HEK293 (cell line): ENCODE data around the gene HAAO.

ENCODE experiments used
- CTCF ChIA-PET: fragments of 350-600 bp; formaldehyde crosslinking; extraction: SDS; loops from one replicate; lab custom pipeline; 2021; ENCODE audit warnings: antibody characterized with exemption; lab: Yijun Ruan, JAX
- POLR2A ChIA-PET: fragments of 300-600 bp; formaldehyde crosslinking; extraction: SDS; loops from one replicate; lab custom pipeline; 2020; ENCODE audit warnings: antibody characterized with exemption, inconsistent platforms; lab: Yijun Ruan, JAX
- H3K27ac ChIP-seq: fragments of 200-500 bp; sonication (Bioruptor generic); 2 replicates; pipeline ENCODE4 v1.5.1; 2014; ENCODE audit warnings: low read depth, low read length, control low read depth, inconsistent platforms; ENCODE audit errors: extremely low read depth
- H3K36me3 ChIP-seq, 2 experiments: fragments of 200-500 bp in 1 of 2; sonication (Bioruptor generic) in 1 of 2; 1 replicate in 1 of 2; 2 replicates in 1 of 2; pipeline ENCODE4 v1.5.1; 2014 to 2017; ENCODE audit warnings: inconsistent platforms in 2 of 2, low read length in 2 of 2; ENCODE audit not compliant: control insufficient read depth in 2 of 2, insufficient read depth in 1 of 2
- H3K4me1 ChIP-seq: fragments of 200-500 bp; sonication (Bioruptor generic); 2 replicates; pipeline ENCODE4 v1.5.1; 2014; ENCODE audit warnings: mild to moderate bottlenecking, low read length, inconsistent platforms; ENCODE audit not compliant: control insufficient read depth, insufficient read depth
- H3K4me3 ChIP-seq: 2 replicates; pipeline ENCODE4 v1.5.1; 2011; ENCODE audit warnings: low read depth, mild to moderate bottlenecking, control low read depth, low read length, moderate library complexity
- H3K9me3 ChIP-seq: fragments of 200-500 bp; sonication (Bioruptor generic); 2 replicates; pipeline ENCODE4 v1.5.1; 2014; ENCODE audit warnings: low read depth, low read length, inconsistent platforms; ENCODE audit not compliant: control insufficient read depth, insufficient read depth
- BCL11A ChIP-seq: fragments of 450-650 bp; formaldehyde crosslinking; IDR thresholded peaks from 2 replicates; pipeline ENCODE4 v1.5.1; 2016; ENCODE audit warnings: low read depth, missing biosample characterization, missing genetic modification characterization
- GFI1B ChIP-seq: fragments of 450-650 bp; formaldehyde crosslinking; IDR thresholded peaks from 2 replicates; pipeline ENCODE4 v1.5.1; 2016; ENCODE audit warnings: missing biosample characterization, missing genetic modification characterization
- KLF1 ChIP-seq: fragments of 450-650 bp; formaldehyde crosslinking; IDR thresholded peaks from 2 replicates; pipeline ENCODE4 v1.5.1; 2016; ENCODE audit warnings: missing biosample characterization, missing genetic modification characterization
- MZF1 ChIP-seq: fragments of 450-650 bp; formaldehyde crosslinking; IDR thresholded peaks from 2 replicates; pipeline ENCODE4 v1.5.1; 2017; ENCODE audit warnings: missing biosample characterization, missing genetic modification characterization, borderline replicate concordance
- SCRT2 ChIP-seq: fragments of 450-650 bp; formaldehyde crosslinking; IDR thresholded peaks from 2 replicates; pipeline ENCODE4 v1.5.1; 2016; ENCODE audit warnings: missing biosample characterization, missing genetic modification characterization
- YY1 ChIP-seq: fragments of 450-650 bp; formaldehyde crosslinking; IDR thresholded peaks from 2 replicates; pipeline ENCODE4 v1.5.1; 2018; ENCODE audit warnings: missing biosample characterization, missing genetic modification characterization
- ZBTB20 ChIP-seq: fragments of 450-650 bp; formaldehyde crosslinking; IDR thresholded peaks from 2 replicates; pipeline ENCODE4 v1.5.1; 2016; ENCODE audit warnings: missing biosample characterization, missing genetic modification characterization
- ZBTB6 ChIP-seq: fragments of 450-650 bp; formaldehyde crosslinking; IDR thresholded peaks from 2 replicates; pipeline ENCODE4 v1.5.1; 2017; ENCODE audit warnings: missing biosample characterization, missing genetic modification characterization
- ZNF157 ChIP-seq: fragments of 450-650 bp; formaldehyde crosslinking; IDR thresholded peaks from 2 replicates; pipeline ENCODE4 v1.5.1; 2016; ENCODE audit warnings: missing biosample characterization, missing genetic modification characterization
- ZNF16 ChIP-seq: fragments of 450-650 bp; formaldehyde crosslinking; IDR thresholded peaks from 2 replicates; pipeline ENCODE4 v1.5.1; 2016; ENCODE audit warnings: low read depth, missing biosample characterization, missing genetic modification characterization
- ZNF18 ChIP-seq: fragments of 450-650 bp; formaldehyde crosslinking; IDR thresholded peaks from 2 replicates; pipeline ENCODE4 v1.5.1; 2016; ENCODE audit warnings: missing biosample characterization, missing genetic modification characterization
- ZNF24 ChIP-seq: fragments of 450-650 bp; formaldehyde crosslinking; IDR thresholded peaks from 2 replicates; pipeline ENCODE4 v1.5.1; 2016; ENCODE audit warnings: missing biosample characterization, missing genetic modification characterization
- ZNF324 ChIP-seq: fragments of 450-650 bp; formaldehyde crosslinking; IDR thresholded peaks from 2 replicates; pipeline ENCODE4 v1.5.1; 2016; ENCODE audit warnings: missing biosample characterization, missing genetic modification characterization
- ZNF335 ChIP-seq: fragments of 450-650 bp; formaldehyde crosslinking; conservative IDR thresholded peaks from 2 replicates; pipeline ENCODE4 v1.5.1; 2016; ENCODE audit warnings: missing biosample characterization, missing genetic modification characterization
- ZNF416 ChIP-seq: fragments of 450-650 bp; formaldehyde crosslinking; IDR thresholded peaks from 2 replicates; pipeline ENCODE4 v1.5.1; 2016; ENCODE audit warnings: missing biosample characterization, missing genetic modification characterization
- ZNF449 ChIP-seq: fragments of 450-650 bp; formaldehyde crosslinking; IDR thresholded peaks from 2 replicates; pipeline ENCODE4 v1.5.1; 2017; ENCODE audit warnings: missing biosample characterization, mild to moderate bottlenecking, missing genetic modification characterization, moderate library complexity
- ZNF488 ChIP-seq: fragments of 450-650 bp; formaldehyde crosslinking; IDR thresholded peaks from 2 replicates; pipeline ENCODE4 v1.5.1; 2016; ENCODE audit warnings: missing biosample characterization, missing genetic modification characterization
- ZNF514 ChIP-seq: fragments of 450-650 bp; formaldehyde crosslinking; IDR thresholded peaks from 2 replicates; pipeline ENCODE4 v1.5.1; 2016; ENCODE audit warnings: missing biosample characterization, missing genetic modification characterization
- ZNF521 ChIP-seq: fragments of 450-650 bp; formaldehyde crosslinking; IDR thresholded peaks from 2 replicates; pipeline ENCODE4 v1.5.1; 2017; ENCODE audit warnings: missing biosample characterization, mild to moderate bottlenecking, missing genetic modification characterization
- ZNF530 ChIP-seq: fragments of 450-650 bp; formaldehyde crosslinking; IDR thresholded peaks from 2 replicates; pipeline ENCODE4 v1.5.1; 2016; ENCODE audit warnings: low read depth, missing biosample characterization, missing genetic modification characterization
- ZNF623 ChIP-seq: fragments of 450-650 bp; formaldehyde crosslinking; IDR thresholded peaks from 2 replicates; pipeline ENCODE4 v1.5.1; 2016; ENCODE audit warnings: missing biosample characterization, missing genetic modification characterization
- ZNF670 ChIP-seq: fragments of 450-650 bp; formaldehyde crosslinking; IDR thresholded peaks from 2 replicates; pipeline ENCODE4 v1.5.1; 2016; ENCODE audit warnings: missing biosample characterization, missing genetic modification characterization, low read depth
- ZNF776 ChIP-seq: fragments of 450-650 bp; formaldehyde crosslinking; IDR thresholded peaks from 2 replicates; pipeline ENCODE4 v1.5.0; 2017; ENCODE audit warnings: missing biosample characterization, missing genetic modification characterization, borderline replicate concordance
- ZNF785 ChIP-seq: fragments of 450-650 bp; formaldehyde crosslinking; IDR thresholded peaks from 2 replicates; pipeline ENCODE4 v1.5.1; 2016; ENCODE audit warnings: missing biosample characterization, missing genetic modification characterization
- ZNF830 ChIP-seq: fragments of 450-650 bp; IDR thresholded peaks from 2 replicates; pipeline ENCODE4 v1.5.0; 2018; ENCODE audit warnings: missing biosample characterization, missing genetic modification characterization, low read depth, mild to moderate bottlenecking, moderate library complexity
- ZSCAN5A ChIP-seq: fragments of 450-650 bp; formaldehyde crosslinking; IDR thresholded peaks from 2 replicates; pipeline ENCODE4 v1.5.1; 2016; ENCODE audit warnings: missing biosample characterization, missing genetic modification characterization
- ZXDB ChIP-seq: fragments of 450-650 bp; formaldehyde crosslinking; IDR thresholded peaks from 2 replicates; pipeline ENCODE4 v1.5.1; 2016; ENCODE audit warnings: missing biosample characterization, missing genetic modification characterization

Gene HAAO

GRCh38 chr2:42741140-42741539, 51.2 kb downstream of the HAAO start:
- CTCF ChIA-PET: no interaction called here
- H3K9me3 ChIP-seq: no peaks in the 10 kb centered on the region
- TF ChIP-seq ZNF416 (tag by site-specific recombination) (no peak), ZNF488 (tag by site-specific recombination) (no peak), KLF1 (tag by site-specific recombination) (no peak), ZBTB6 (tag by site-specific recombination) (no peak), YY1 (no peak), SCRT2 (tag by site-specific recombination) (no peak), BCL11A (tag by site-specific recombination) (no peak), ZNF449 (tag by site-specific recombination) (no peak), ZNF785 (tag by site-specific recombination) (no peak)
- TF ChIP-seq, all 188 proteins: peak for 0
- no peak overlapping the region for H3K4me3 ChIP-seq
- POLR2A ChIA-PET: no interaction called here
- H3K27ac ChIP-seq: no peak overlapping the region
- H3K36me3 ChIP-seq: peaks cover 0 to 17% of the 10 kb centered on the region in 2 experiments; a peak in 2 of 3 replicates
- no peaks in the 10 kb centered on the region for H3K4me1 ChIP-seq

- Histone ChIP-seq H3K4me1 (no peaks in the 10 kb centered on the region), H3K27ac (no peak overlapping the region), H3K36me3 (peaks cover 0 to 20% of the 10 kb centered on the region in 2 experiments; a peak in 1 of 3 replicates), H3K4me3 (no peak overlapping the region), H3K9me3 (no peaks in the 10 kb centered on the region)
- ChIA-PET CTCF (no interaction called here), POLR2A (no interaction called here)
- TF ChIP-seq ZXDB (tag by site-specific recombination) (no peak), ZNF530 (tag by site-specific recombination) (no peak), BCL11A (tag by site-specific recombination) (no peak), ZNF830 (no peak)
These were observed 55.6 kb downstream of the HAAO start for GRCh38 chr2:42736598-42737322.

- Histone ChIP-seq H3K9me3 (no peaks in the 10 kb centered on the region), H3K4me3 (no peak overlapping the region), H3K27ac (no peak overlapping the region), H3K36me3 (peaks cover 0 to 10% of the 10 kb centered on the region in 2 experiments; a peak in 2 of 3 replicates), H3K4me1 (no peaks in the 10 kb centered on the region)
- POLR2A ChIA-PET: no interaction called here
- CTCF ChIA-PET: interaction anchor here (0.7 kb wide), 1 partner anchor 198 kb away, joined by 3 read pairs; no protein-coding TSS in a partner anchor
- TF ChIP-seq ZNF157 (tag by site-specific recombination) (no peak), MZF1 (no peak), GFI1B (no peak), ZNF18 (tag by site-specific recombination) (no peak), ZNF670 (tag by site-specific recombination) (no peak), ZBTB20 (tag by site-specific recombination) (no peak), ZNF514 (tag by site-specific recombination) (no peak), ZNF776 (tag by site-specific recombination) (no peak), ZNF24 (tag by site-specific recombination) (no peak), ZSCAN5A (tag by site-specific recombination) (no peak), ZNF623 (no peak), ZNF324 (no peak), ZNF521 (tag by site-specific recombination) (no peak), ZNF16 (no peak), ZNF335 (tag by site-specific recombination) (no peak)
These were observed 58.5 kb downstream of the HAAO start for GRCh38 chr2:42733852-42734251.
